CD4-positive, alpha-beta T cell (primary cell): ENCODE results near the gene MT3. TPM values are rescaled to one million over a fixed set of nuclear protein-coding genes. Genes with fewer than 3 reads are reported as not detected.
"Not testable (repeated sequence)": the region's sequence is repeated elsewhere in the genome, so short reads cannot be mapped to it uniquely, and the experiment has no call there.

ENCODE experiments used
- ATAC-seq: fragments of 200-7000 bp; cut with Tn5 transposase; one replicate; pipeline ENCODE4 v1.10.0; 2022; ENCODE audit warnings: mild to moderate bottlenecking; ENCODE audit not compliant: poor library complexity
- CTCF ChIA-PET: fragments of 350-600 bp; sonication (Branson Sonifier 250); formaldehyde crosslinking; loops from one replicate; lab custom pipeline; 2021; ENCODE audit warnings: antibody characterized with exemption, inconsistent platforms; lab: Charles Lee
- POLR2A ChIA-PET: fragments of 350-600 bp; sonication (Branson Sonifier 250); formaldehyde crosslinking; loops from one replicate; lab custom pipeline; 2021; ENCODE audit warnings: antibody characterized with exemption, inconsistent platforms; lab: Charles Lee
- DNase-seq, 14 experiments: peaks; one replicate each; pipeline ENCODE4 v3.0.0-alpha.2; 2013 to 2020; ENCODE audit warnings: mixed read lengths in 2 of 14
- H3K27ac ChIP-seq, 2 donors: one replicate each; pipeline versions ENCODE4 v1.5.1 to v1.7.0; 2013; ENCODE audit warnings: low read length in 2 of 2, low read depth in 1 of 2, mild to moderate bottlenecking in 1 of 2
- H3K27me3 ChIP-seq, 2 experiments: 1 replicate in 1 of 2; 2 replicates in 1 of 2; pipeline versions ENCODE4 v1.6.1 to v1.7.0; 2013; ENCODE audit warnings: low read length in 2 of 2, control low read depth in 1 of 2, mild to moderate bottlenecking in 1 of 2, moderate library complexity in 1 of 2; ENCODE audit not compliant: insufficient read depth in 2 of 2, control insufficient read depth in 1 of 2
- H3K36me3 ChIP-seq: one replicate; pipeline ENCODE4 v1.6.1; 2013; ENCODE audit warnings: low read length, control low read depth; ENCODE audit not compliant: insufficient read depth
- H3K4me1 ChIP-seq: one replicate; pipeline ENCODE4 v1.6.1; 2013; ENCODE audit warnings: low read length, control low read depth; ENCODE audit not compliant: insufficient read depth
- H3K4me3 ChIP-seq: one replicate; pipeline ENCODE4 v1.5.1; 2013; ENCODE audit warnings: mild to moderate bottlenecking, low read length, moderate library complexity
- H3K9me3 ChIP-seq, 2 experiments: 1 replicate in 1 of 2; 2 replicates in 1 of 2; pipeline versions ENCODE4 v1.6.1 to v1.7.0; 2013; ENCODE audit warnings: low read length in 2 of 2, mild to moderate bottlenecking in 2 of 2, control low read depth in 1 of 2, moderate library complexity in 1 of 2; ENCODE audit not compliant: control insufficient read depth in 1 of 2, insufficient read depth in 1 of 2
- H3K27ac Mint-ChIP-seq: one replicate; pipeline ENCODE4 v1.8.0; 2020; ENCODE audit warnings: mixed read lengths
- H3K27me3 Mint-ChIP-seq: one replicate; pipeline ENCODE4 v1.8.0; 2021; ENCODE audit warnings: mixed read lengths
- H3K36me3 Mint-ChIP-seq: one replicate; pipeline ENCODE4 v1.8.0; 2021; ENCODE audit warnings: low read depth, mixed read lengths
- H3K4me1 Mint-ChIP-seq: one replicate; pipeline ENCODE4 v1.8.0; 2021; ENCODE audit warnings: low read depth, mixed read lengths
- H3K4me3 Mint-ChIP-seq: one replicate; pipeline ENCODE4 v1.8.0; 2020; ENCODE audit warnings: mild to moderate bottlenecking, mixed read lengths
- H3K9me3 Mint-ChIP-seq: one replicate; pipeline ENCODE4 v1.8.0; 2020; ENCODE audit warnings: mixed read lengths
- intact Hi-C, 2 experiments: fragments of 100-400 bp; cut with DNase I in 1 of 2; cut with micrococcal nuclease in 1 of 2; formaldehyde crosslinking; loops; one replicate each; pipeline versions ENCODE4 v1.15.1 to v1.9.0; 2023 to 2025; cut with DNase I, micrococcal nuclease
- total RNA-seq, 174 experiments: library from RNA in 2 of 174; stranded (reverse) in 2 of 174; gene quantifications; one replicate each; pipeline ENCODE4 v1.2.3 and lab custom pipeline; 2021 to 2026
- TF ChIP-seq, protein P1 (sequence below): fragments of 200-600 bp; IDR thresholded peaks from one replicate; pipeline ENCODE4 v1.8.0; 2022; ENCODE audit warnings: antibody characterized with exemption, mild to moderate bottlenecking

The MT3 gene
- total RNA-seq, 2 experiments from 2014 or later: 0.50 TPM; not detected in 1

DNA sequence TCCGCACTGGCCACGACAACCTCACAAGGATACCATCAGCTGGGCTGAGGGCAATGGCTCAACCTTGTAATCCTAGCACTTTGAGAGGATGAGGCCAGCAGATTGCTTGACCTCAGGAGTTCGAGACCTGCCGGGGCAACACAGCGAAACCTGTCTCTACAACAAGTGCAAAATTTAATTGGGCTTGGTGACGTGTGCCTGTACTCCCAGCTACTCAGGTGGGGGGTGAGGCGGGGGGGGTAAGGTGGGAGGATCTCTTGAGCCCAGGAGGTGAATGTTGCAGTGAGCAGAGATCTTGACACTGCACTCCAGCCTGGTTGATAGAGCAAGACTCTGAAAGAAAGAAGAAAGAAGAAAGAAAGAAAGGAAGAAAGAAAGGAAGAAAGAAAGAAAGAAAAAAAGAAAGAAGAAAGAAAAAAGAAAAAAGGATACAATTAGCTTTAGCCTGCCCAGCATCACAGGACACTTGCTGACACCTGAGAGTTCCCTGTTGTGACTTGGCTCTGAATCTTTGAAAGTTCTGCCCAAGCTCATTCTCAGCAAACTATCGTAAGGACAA lies 31.1 kb downstream of the MT3 start:
- peaks cover 10% of the 10 kb centered on the region for H3K4me1 Mint-ChIP-seq
- TF ChIP-seq, protein P1, sequence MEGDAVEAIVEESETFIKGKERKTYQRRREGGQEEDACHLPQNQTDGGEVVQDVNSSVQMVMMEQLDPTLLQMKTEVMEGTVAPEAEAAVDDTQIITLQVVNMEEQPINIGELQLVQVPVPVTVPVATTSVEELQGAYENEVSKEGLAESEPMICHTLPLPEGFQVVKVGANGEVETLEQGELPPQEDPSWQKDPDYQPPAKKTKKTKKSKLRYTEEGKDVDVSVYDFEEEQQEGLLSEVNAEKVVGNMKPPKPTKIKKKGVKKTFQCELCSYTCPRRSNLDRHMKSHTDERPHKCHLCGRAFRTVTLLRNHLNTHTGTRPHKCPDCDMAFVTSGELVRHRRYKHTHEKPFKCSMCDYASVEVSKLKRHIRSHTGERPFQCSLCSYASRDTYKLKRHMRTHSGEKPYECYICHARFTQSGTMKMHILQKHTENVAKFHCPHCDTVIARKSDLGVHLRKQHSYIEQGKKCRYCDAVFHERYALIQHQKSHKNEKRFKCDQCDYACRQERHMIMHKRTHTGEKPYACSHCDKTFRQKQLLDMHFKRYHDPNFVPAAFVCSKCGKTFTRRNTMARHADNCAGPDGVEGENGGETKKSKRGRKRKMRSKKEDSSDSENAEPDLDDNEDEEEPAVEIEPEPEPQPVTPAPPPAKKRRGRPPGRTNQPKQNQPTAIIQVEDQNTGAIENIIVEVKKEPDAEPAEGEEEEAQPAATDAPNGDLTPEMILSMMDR: no peak
- no peaks in the 10 kb centered on the region for H3K9me3 ChIP-seq
- H3K27me3 Mint-ChIP-seq: peaks cover 18% of the 10 kb centered on the region
- ChIA-PET POLR2A (no interaction called here), CTCF (no interaction called here)
- H3K36me3 ChIP-seq: no peaks in the 10 kb centered on the region
- H3K27ac Mint-ChIP-seq: no peak overlapping the region
- H3K36me3 Mint-ChIP-seq: no peaks in the 10 kb centered on the region
- intact Hi-C loops: no loop called here
- H3K27me3 ChIP-seq: peaks cover 7 to 8% of the 10 kb centered on the region in 2 experiments
- DNase-seq (no peak), ATAC-seq (no peak)
- H3K4me1 ChIP-seq: peaks cover 21% of the 10 kb centered on the region
- no peak overlapping the region for H3K4me3 ChIP-seq
- H3K27ac ChIP-seq: no peak overlapping the region
- H3K9me3 Mint-ChIP-seq: no peaks in the 10 kb centered on the region
- no peak overlapping the region for H3K4me3 Mint-ChIP-seq

DNA sequence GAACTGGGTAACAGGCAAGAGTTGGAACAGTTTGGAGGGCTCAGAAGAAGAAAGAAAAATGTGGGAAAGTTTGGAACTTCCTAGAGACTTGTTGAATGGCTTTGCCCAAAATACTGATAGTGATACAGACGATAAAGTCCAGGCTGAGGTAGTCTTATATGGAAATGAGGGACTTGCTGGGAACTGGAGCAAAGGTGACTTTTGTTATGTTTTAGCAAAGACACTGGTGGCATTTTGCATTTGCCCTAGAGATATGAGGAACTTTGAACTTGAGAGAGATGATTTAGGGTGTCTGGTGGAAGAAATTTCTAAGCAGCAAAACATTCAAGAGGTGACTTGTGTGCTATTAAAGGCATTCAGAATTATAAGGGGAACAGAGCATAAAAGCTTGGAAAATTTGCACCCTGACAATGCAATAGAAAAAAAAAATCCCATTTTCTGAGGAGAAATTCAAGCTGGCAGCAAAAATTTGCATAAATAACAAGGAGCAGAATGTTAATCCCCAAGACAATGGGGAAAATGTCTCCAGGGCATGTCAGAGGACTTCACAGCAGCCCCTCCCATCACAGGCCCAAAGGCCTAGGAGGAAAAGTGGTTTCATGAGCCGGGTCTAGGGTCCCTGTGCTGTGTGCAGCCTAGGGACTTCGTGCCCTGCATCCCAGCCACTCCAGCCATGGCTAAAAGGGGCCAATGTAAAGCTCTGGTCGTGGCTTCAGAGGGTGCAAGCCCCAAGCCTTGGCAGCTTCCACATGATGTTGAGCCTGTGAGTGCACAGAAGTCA lies 32.5 kb downstream of the MT3 start:
- Mint-ChIP-seq H3K4me1 (peaks cover 12% of the 10 kb centered on the region), H3K27me3 (peaks cover 25% of the 10 kb centered on the region)
- H3K9me3 Mint-ChIP-seq, H3K36me3 Mint-ChIP-seq, POLR2A ChIA-PET, H3K4me3 ChIP-seq, H3K4me3 Mint-ChIP-seq, H3K9me3 ChIP-seq, H3K27ac Mint-ChIP-seq, H3K36me3 ChIP-seq, intact Hi-C loops, H3K27ac ChIP-seq, CTCF ChIA-PET, DNase-seq, ATAC-seq: not testable (repeated sequence)
- H3K27me3 ChIP-seq: peaks cover 8 to 10% of the 10 kb centered on the region in 2 experiments
- peaks cover 31% of the 10 kb centered on the region for H3K4me1 ChIP-seq

DNA sequence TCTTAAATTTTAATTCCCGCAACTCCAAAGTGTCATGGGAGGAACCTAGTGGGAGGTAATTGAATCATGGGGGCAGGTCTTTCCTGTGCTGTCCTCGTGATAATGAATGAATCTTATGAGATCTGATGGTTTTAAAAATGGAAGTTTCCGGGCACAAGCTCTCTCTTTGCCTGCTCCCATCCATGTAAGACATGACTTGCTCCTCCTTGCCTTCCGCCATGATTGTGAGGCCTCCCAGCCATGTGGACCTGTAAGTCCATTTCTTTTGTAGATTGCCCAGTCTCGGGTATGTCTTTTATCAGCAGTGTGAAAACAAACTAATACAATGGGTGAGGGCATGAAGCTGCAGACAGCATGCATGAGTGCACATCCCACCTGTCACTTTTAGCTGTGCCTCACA lies 33.9 kb downstream of the MT3 start:
- H3K4me3 Mint-ChIP-seq, H3K27ac Mint-ChIP-seq: not testable (repeated sequence)
- peaks cover 27% of the 10 kb centered on the region for H3K27me3 Mint-ChIP-seq

DNA sequence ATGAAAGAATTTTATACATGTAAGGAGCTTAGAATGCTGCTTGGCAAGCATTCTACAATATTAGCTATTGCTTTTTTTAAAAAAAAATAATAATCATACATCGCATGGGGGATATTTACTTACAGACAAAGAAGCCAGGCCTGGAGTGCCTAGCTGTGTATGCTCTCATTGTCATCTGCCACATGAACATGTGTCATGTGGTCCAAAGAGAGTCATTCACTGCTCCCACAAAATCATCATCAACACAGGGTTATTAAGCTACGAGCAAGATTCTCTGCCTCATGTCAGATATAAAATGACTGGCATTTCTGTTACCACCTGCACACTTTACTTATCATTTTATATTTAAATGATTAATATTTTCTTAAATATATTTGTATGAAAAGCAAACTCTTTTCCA lies 34.3 kb downstream of the MT3 start:
- Mint-ChIP-seq H3K4me1 (peaks cover 11% of the 10 kb centered on the region), H3K36me3 (no peaks in the 10 kb centered on the region), H3K27me3 (peaks cover 29% of the 10 kb centered on the region), H3K9me3 (no peaks in the 10 kb centered on the region), H3K4me3 (no peak overlapping the region), H3K27ac (no peak overlapping the region)
- no peak overlapping the region for H3K27ac ChIP-seq
- TF ChIP-seq, protein P1: no peak
- H3K9me3 ChIP-seq: no peaks in the 10 kb centered on the region
- H3K27me3 ChIP-seq: peaks cover 0 to 9% of the 10 kb centered on the region in 2 experiments
- H3K4me3 ChIP-seq: no peak overlapping the region
- ATAC-seq: no peak
- ChIA-PET POLR2A (interaction anchor here (0.6 to 1.4 kb wide), 4 partner anchors 12 to 59 kb away, joined by 3 to 6 read pairs (median 3); partner anchors contain the start of gene MT1X), CTCF (no interaction called here)
- H3K36me3 ChIP-seq: no peaks in the 10 kb centered on the region
- intact Hi-C loops: loop anchor here in 1 of 2 experiments (2.0 kb wide), 1 partner anchor 15 kb away; the partner anchor contains the start of gene MT2A
- H3K4me1 ChIP-seq: peaks cover 20% of the 10 kb centered on the region
- no peak for DNase-seq

More for the DNA sequence above, 33.9 kb downstream of the MT3 start:
- CTCF ChIA-PET, intact Hi-C loops, H3K36me3 ChIP-seq, H3K9me3 ChIP-seq, DNase-seq, ATAC-seq, H3K9me3 Mint-ChIP-seq, H3K36me3 Mint-ChIP-seq, H3K27ac ChIP-seq, H3K4me3 ChIP-seq: not testable (repeated sequence)
- H3K4me1 ChIP-seq: peaks cover 20% of the 10 kb centered on the region
- POLR2A ChIA-PET: interaction anchor here (1.2 to 1.4 kb wide), 2 partner anchors 12 to 17 kb away, joined by 3 to 6 read pairs; no protein-coding TSS in a partner anchor
- H3K27me3 ChIP-seq: peaks cover 1 to 12% of the 10 kb centered on the region in 2 experiments
- H3K4me1 Mint-ChIP-seq: peaks cover 11% of the 10 kb centered on the region
